ENCODE measurements around the gene RNF123. TPM values are rescaled to one million over a fixed set of nuclear protein-coding genes. Genes with fewer than 3 reads are reported as not detected.

Gene RNF123
- total RNA-seq, 1 donor from 2014 or later = 25.8 TPM

- no peak for DNase-seq (ENCODE audit: extremely low spot score in 2 of 2)
- Histone ChIP-seq H3K9me3 (no peaks in the 10 kb centered on the region), H3K4me1 (no peaks in the 10 kb centered on the region), H3K36me3 (peaks cover 0 to 7% of the 10 kb centered on the region in 2 donors), H3K27ac (no peak overlapping the region), H3K27me3 (no peaks in the 10 kb centered on the region), H3K4me3 (no peak overlapping the region)
- intact Hi-C loops (cut with DNase I) = no loop called here
- no peak for TF ChIP-seq CTCF (IDR thresholded peaks at IDR 0.05)
- no peak for TF ChIP-seq POLR2A (IDR thresholded peaks at IDR 0.05)
- TF ChIP-seq POLR2AphosphoS5 (IDR thresholded peaks at IDR 0.05; ENCODE audit: insufficient read depth in 1 of 2, low read depth in 1 of 2) = no peak
Measured at GRCh38 chr3:49712631-49713317, 23.4 kb downstream of the RNF123 start.

- H3K36me3 ChIP-seq = peaks cover 0 to 7% of the 10 kb centered on the region in 2 donors
- no peaks in the 10 kb centered on the region for H3K27me3 ChIP-seq
- H3K4me3 ChIP-seq = no peak overlapping the region
- TF ChIP-seq POLR2AphosphoS5 (IDR thresholded peaks at IDR 0.05; ENCODE audit: insufficient read depth in 1 of 2, low read depth in 1 of 2) = peak in 1 of 2 donors; percentile 14
- no peak for TF ChIP-seq POLR2A (IDR thresholded peaks at IDR 0.05)
- no peak for DNase-seq (ENCODE audit: extremely low spot score in 2 of 2)
- no peaks in the 10 kb centered on the region for H3K9me3 ChIP-seq
- intact Hi-C loops (cut with DNase I) = no loop called here
- no peak overlapping the region for H3K27ac ChIP-seq
- peaks cover 6% of the 10 kb centered on the region for H3K4me1 ChIP-seq
Measured at GRCh38 chr3:49713336-49714105, 24.2 kb downstream of the RNF123 start.

- Histone ChIP-seq H3K4me3 (no peak overlapping the region), H3K36me3 (peaks cover 0 to 7% of the 10 kb centered on the region in 2 donors), H3K27me3 (no peaks in the 10 kb centered on the region), H3K4me1 (peaks cover 15% of the 10 kb centered on the region), H3K9me3 (no peaks in the 10 kb centered on the region), H3K27ac (no peak overlapping the region)
- TF ChIP-seq POLR2AphosphoS5 (IDR thresholded peaks at IDR 0.05; ENCODE audit: insufficient read depth in 1 of 2, low read depth in 1 of 2) (no peak), POLR2A (IDR thresholded peaks at IDR 0.05) (no peak), CTCF (IDR thresholded peaks at IDR 0.05) (no peak)
- DNase-seq (ENCODE audit: extremely low spot score in 2 of 2) = no peak
- intact Hi-C loops (cut with DNase I) = no loop called here
Measured at GRCh38 chr3:49714728-49715550, 25.6 kb downstream of the RNF123 start.

GRCh38 chr3:49715611-49716121, 26.3 kb downstream of the RNF123 start:
- H3K27me3 ChIP-seq = no peaks in the 10 kb centered on the region
- no peak for DNase-seq (ENCODE audit: extremely low spot score in 2 of 2)
- H3K27ac ChIP-seq = no peak overlapping the region
- TF ChIP-seq POLR2AphosphoS5 (IDR thresholded peaks at IDR 0.05; ENCODE audit: insufficient read depth in 1 of 2, low read depth in 1 of 2) = no peak
- TF ChIP-seq CTCF (IDR thresholded peaks at IDR 0.05) = no peak
- no peak for TF ChIP-seq POLR2A (IDR thresholded peaks at IDR 0.05)
- H3K4me3 ChIP-seq = no peak overlapping the region
- intact Hi-C loops (cut with DNase I) = no loop called here
- H3K36me3 ChIP-seq = peaks cover 0 to 8% of the 10 kb centered on the region in 2 donors
- H3K9me3 ChIP-seq = no peaks in the 10 kb centered on the region
- peaks cover 20% of the 10 kb centered on the region for H3K4me1 ChIP-seq

GRCh38 chr3:49716169-49716568, 26.8 kb downstream of the RNF123 start:
- Histone ChIP-seq H3K27ac (no peak overlapping the region), H3K36me3 (peaks cover 0 to 13% of the 10 kb centered on the region in 2 donors), H3K27me3 (no peaks in the 10 kb centered on the region), H3K4me3 (no peak overlapping the region), H3K9me3 (no peaks in the 10 kb centered on the region), H3K4me1 (peaks cover 20% of the 10 kb centered on the region)
- intact Hi-C loops (cut with DNase I) = no loop called here
- DNase-seq (ENCODE audit: extremely low spot score in 2 of 2) = no peak
- TF ChIP-seq POLR2AphosphoS5 (IDR thresholded peaks at IDR 0.05; ENCODE audit: insufficient read depth in 1 of 2, low read depth in 1 of 2) (no peak), POLR2A (IDR thresholded peaks at IDR 0.05) (no peak), CTCF (IDR thresholded peaks at IDR 0.05) (no peak)

All from vagina (tissue), 2 donors.